22Rv1 (cell line): ENCODE measurements around the gene HDGFL3.

Experiments
- H3K27ac ChIP-seq: fragments of 450-650 bp; 2 replicates; pipeline ENCODE4 v1.5.1; 2017
- ZFX ChIP-seq: fragments of 450-650 bp; IDR thresholded peaks from 2 replicates; pipeline ENCODE4 v1.6.1; 2017; ENCODE audit warnings: antibody characterized with exemption, borderline replicate concordance
- TF ChIP-seq, protein P1 (sequence below): fragments of 450-650 bp; IDR thresholded peaks from 2 replicates; pipeline ENCODE4 v1.5.1; 2017; ENCODE audit warnings: mild to moderate bottlenecking

Gene HDGFL3

DNA sequence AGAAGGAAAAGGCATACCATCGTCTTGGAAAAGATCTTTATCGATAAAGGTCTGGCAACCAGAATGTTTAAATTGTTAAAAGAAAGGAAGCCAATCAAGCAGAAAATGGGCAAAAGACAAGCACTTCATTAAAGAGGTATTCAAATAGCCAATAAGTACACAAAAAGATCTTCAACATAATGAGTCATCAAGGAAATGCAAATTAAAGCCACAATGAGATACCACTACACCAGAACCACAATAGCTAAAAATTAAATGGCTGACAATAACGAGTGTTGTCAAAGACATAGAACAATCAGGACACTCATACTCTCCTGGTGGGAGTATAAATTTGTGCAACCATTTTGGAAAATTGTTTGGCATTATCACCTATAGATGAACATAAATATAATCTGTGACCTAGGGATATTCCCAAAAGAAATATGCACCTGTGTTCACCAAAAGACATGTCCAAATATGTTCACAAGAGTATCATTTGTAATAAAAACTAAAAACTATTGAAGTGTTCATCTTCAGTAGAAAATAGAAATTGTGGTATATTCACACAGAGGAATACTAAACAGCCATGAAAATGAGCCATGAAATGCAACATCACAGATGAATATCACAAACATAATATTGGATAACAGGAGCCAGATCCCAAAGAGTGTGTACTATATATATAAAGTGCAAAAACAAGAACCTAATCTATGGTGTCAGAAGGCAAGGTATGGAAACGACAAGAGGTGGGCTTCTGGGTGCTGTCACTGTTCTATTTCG, 126.2 kb downstream of the HDGFL3 start:
- TF ChIP-seq, protein P1, sequence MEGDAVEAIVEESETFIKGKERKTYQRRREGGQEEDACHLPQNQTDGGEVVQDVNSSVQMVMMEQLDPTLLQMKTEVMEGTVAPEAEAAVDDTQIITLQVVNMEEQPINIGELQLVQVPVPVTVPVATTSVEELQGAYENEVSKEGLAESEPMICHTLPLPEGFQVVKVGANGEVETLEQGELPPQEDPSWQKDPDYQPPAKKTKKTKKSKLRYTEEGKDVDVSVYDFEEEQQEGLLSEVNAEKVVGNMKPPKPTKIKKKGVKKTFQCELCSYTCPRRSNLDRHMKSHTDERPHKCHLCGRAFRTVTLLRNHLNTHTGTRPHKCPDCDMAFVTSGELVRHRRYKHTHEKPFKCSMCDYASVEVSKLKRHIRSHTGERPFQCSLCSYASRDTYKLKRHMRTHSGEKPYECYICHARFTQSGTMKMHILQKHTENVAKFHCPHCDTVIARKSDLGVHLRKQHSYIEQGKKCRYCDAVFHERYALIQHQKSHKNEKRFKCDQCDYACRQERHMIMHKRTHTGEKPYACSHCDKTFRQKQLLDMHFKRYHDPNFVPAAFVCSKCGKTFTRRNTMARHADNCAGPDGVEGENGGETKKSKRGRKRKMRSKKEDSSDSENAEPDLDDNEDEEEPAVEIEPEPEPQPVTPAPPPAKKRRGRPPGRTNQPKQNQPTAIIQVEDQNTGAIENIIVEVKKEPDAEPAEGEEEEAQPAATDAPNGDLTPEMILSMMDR: no peak
- TF ChIP-seq ZFX: no peak
- H3K27ac ChIP-seq: no peak overlapping the region

DNA sequence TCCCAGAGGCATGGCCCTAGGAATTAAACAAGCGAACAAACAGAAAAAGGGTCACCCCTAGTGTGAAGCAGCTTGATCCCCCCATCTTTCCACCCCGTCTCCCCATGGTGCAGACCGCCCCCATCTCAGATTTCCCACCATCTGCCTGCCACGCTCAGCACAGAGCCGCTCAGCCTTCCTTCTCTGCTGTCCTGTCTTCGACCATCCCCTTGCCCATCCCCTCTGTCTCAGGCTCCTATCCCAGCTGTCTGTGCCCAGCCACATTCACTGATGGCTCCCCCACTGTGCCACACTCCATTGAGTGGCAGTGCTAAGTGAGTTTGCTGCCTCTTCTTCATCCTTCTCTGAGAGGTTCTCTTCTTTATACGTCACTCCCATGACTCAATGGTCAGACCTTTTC, 128.9 kb downstream of the HDGFL3 start:
- TF ChIP-seq, protein P1: no peak
- no peak for TF ChIP-seq ZFX
- no peak overlapping the region for H3K27ac ChIP-seq
